Nephron progenitor cell (in vitro differentiated cells): ENCODE data around the gene CTF1.

ENCODE experiments used
- DNase-seq: peaks from one replicate; pipeline ENCODE4 v3.0.0; 2021
- H3K27ac Mint-ChIP-seq: 2 replicates; pipeline ENCODE4 v1.8.0; 2021; ENCODE audit warnings: mild to moderate bottlenecking, moderate library complexity, mixed read lengths
- H3K27me3 Mint-ChIP-seq: 2 replicates; pipeline ENCODE4 v1.8.0; 2021; ENCODE audit warnings: mild to moderate bottlenecking, low read depth, mixed read lengths; ENCODE audit not compliant: poor library complexity
- H3K36me3 Mint-ChIP-seq: 2 replicates; pipeline ENCODE4 v1.8.0; 2021; ENCODE audit warnings: low read depth, mixed read lengths
- H3K4me1 Mint-ChIP-seq: 2 replicates; pipeline ENCODE4 v1.8.0; 2021; ENCODE audit warnings: mixed read lengths
- H3K4me3 Mint-ChIP-seq: 2 replicates; pipeline ENCODE4 v1.8.0; 2021; ENCODE audit warnings: mild to moderate bottlenecking, moderate library complexity, mixed read lengths
- H3K9me3 Mint-ChIP-seq: 2 replicates; pipeline ENCODE4 v1.8.0; 2021; ENCODE audit warnings: mild to moderate bottlenecking, moderate library complexity, mixed read lengths
- CTCF ChIP-seq: fragments of 200-600 bp; sonication (generic); IDR thresholded peaks from 2 replicates; pipeline ENCODE4 v1.5.0; 2021; ENCODE audit warnings: antibody characterized with exemption

Gene CTF1

GRCh38 chr16:30896889-30897733 lies 697 bp downstream of the CTF1 start:
- Mint-ChIP-seq H3K4me1 (peaks cover 55% of the 10 kb centered on the region), H3K27me3 (peaks cover 2% of the 10 kb centered on the region), H3K27ac (peak overlapping the region; percentile 99), H3K36me3 (no peaks in the 10 kb centered on the region), H3K4me3 (peak overlapping the region; percentile 84), H3K9me3 (no peaks in the 10 kb centered on the region)
- no peak for TF ChIP-seq CTCF
- DNase-seq = peak; percentile 88

GRCh38 chr16:30899794-30900193 lies 3.4 kb downstream of the CTF1 start:
- no peak overlapping the region for H3K4me3 Mint-ChIP-seq
- no peak for TF ChIP-seq CTCF
- H3K4me1 Mint-ChIP-seq = peaks cover 52% of the 10 kb centered on the region
- H3K27ac Mint-ChIP-seq = no peak overlapping the region
- no peak for DNase-seq
- H3K36me3 Mint-ChIP-seq = no peaks in the 10 kb centered on the region
- H3K9me3 Mint-ChIP-seq = no peaks in the 10 kb centered on the region
- H3K27me3 Mint-ChIP-seq = peaks cover 3% of the 10 kb centered on the region

- Mint-ChIP-seq H3K27me3 (peaks cover 5% of the 10 kb centered on the region), H3K27ac (no peak overlapping the region), H3K9me3 (no peaks in the 10 kb centered on the region)
Observed at GRCh38 chr16:30900588-30900987, 4.2 kb downstream of the CTF1 start.

GRCh38 chr16:30901201-30902028 lies 5.0 kb downstream of the CTF1 start:
- H3K36me3 Mint-ChIP-seq = no peaks in the 10 kb centered on the region
- DNase-seq = no peak
- no peak overlapping the region for H3K27ac Mint-ChIP-seq
- no peak for TF ChIP-seq CTCF
- H3K4me3 Mint-ChIP-seq = peak overlapping the region; percentile 65
- H3K9me3 Mint-ChIP-seq = no peaks in the 10 kb centered on the region
- H3K27me3 Mint-ChIP-seq = peaks cover 6% of the 10 kb centered on the region
- peaks cover 35% of the 10 kb centered on the region for H3K4me1 Mint-ChIP-seq

More at GRCh38 chr16:30900588-30900987, 4.2 kb downstream of the CTF1 start:
- H3K4me1 Mint-ChIP-seq = peaks cover 44% of the 10 kb centered on the region
- TF ChIP-seq CTCF = no peak
- no peaks in the 10 kb centered on the region for H3K36me3 Mint-ChIP-seq
- H3K4me3 Mint-ChIP-seq = no peak overlapping the region
- DNase-seq = no peak

GRCh38 chr16:30902029-30902972 lies 5.9 kb downstream of the CTF1 start:
- Mint-ChIP-seq H3K4me3 (peak overlapping the region; percentile 82), H3K4me1 (peaks cover 31% of the 10 kb centered on the region), H3K9me3 (no peaks in the 10 kb centered on the region), H3K27me3 (peaks cover 9% of the 10 kb centered on the region), H3K27ac (peak overlapping the region; percentile 91), H3K36me3 (no peaks in the 10 kb centered on the region)
- TF ChIP-seq CTCF = no peak
- DNase-seq = peak; percentile 81
